ENCODE measurements around the gene MXD4. TPM values are rescaled to one million over a fixed set of nuclear protein-coding genes. Genes with fewer than 3 reads are reported as not detected.

MXD4 gene
- polyA plus RNA-seq, 1 donor (not counting 4 experiments of a cell fraction or from before 2014, with no cell fraction given): 26.0 TPM

GRCh38 chr4:2241410-2242353 lies 20.2 kb downstream of the MXD4 start, which contains the start of the genes HAUS3 and POLN:
Gene HAUS3 (minus strand): TSS chr4:2242121. CDS start chr4:2240946, 1,175 bp downstream.
Gene POLN (minus strand): TSS chr4:2242121. CDS start chr4:2229231, 12,890 bp downstream.
- Histone ChIP-seq H3K4me3 (ENCODE audit: control insufficient read depth in 2 of 3, extremely low read depth in 1 of 3, insufficient read depth in 2 of 3, low read depth in 1 of 3, low read length in 3 of 3) (peak within 1 kb of the TSS; percentile 67 to 84 (median 81)), H3K79me2 (ENCODE audit: control insufficient read depth, insufficient read depth, low read length) (peaks cover 36% of the 10 kb centered on the region), H3K36me3 (ENCODE audit: control insufficient read depth in 2 of 2, extremely low read depth in 1 of 2, insufficient read depth in 2 of 2, low read length in 2 of 2) (no peaks in the 10 kb centered on the region), H3K9me3 (ENCODE audit: control insufficient read depth, low read depth, low read length) (no peaks in the 10 kb centered on the region), H4K20me1 (ENCODE audit: control insufficient read depth, extremely low read depth, insufficient read depth, low read length) (no peaks in the 10 kb centered on the region), H3K4me1 (ENCODE audit: control insufficient read depth, extremely low read depth, insufficient read depth, low read length) (peaks cover 20% of the 10 kb centered on the region), H3K27me3 (ENCODE audit: control insufficient read depth, extremely low read depth, insufficient read depth, low read length) (no peaks in the 10 kb centered on the region), H3K4me2 (ENCODE audit: control insufficient read depth, extremely low read depth, insufficient read depth, low read depth, low read length) (peak within 1 kb of the TSS; percentile 94), H3K9ac (ENCODE audit: control insufficient read depth, extremely low read depth, insufficient read depth, low read length) (peak within 1 kb of the TSS; percentile 70), H3K27ac (ENCODE audit: control insufficient read depth, insufficient read depth, low read length) (peak within 1 kb of the TSS; percentile 24), H2AFZ (ENCODE audit: control insufficient read depth, low read length) (peak within 1 kb of the TSS; percentile 82), H3K9me1 (ENCODE audit: control insufficient read depth, extremely low read depth, insufficient read depth, low read length) (no peaks in the 10 kb centered on the region)
- peak; percentile 86 for DNase-seq (ENCODE audit: low read depth, low spot score)
- peak; percentile 57 for FAIRE-seq
- TF ChIP-seq EZH2 (IDR thresholded peaks at IDR 0.05; ENCODE audit: low read length): no peak
- TF ChIP-seq, protein P1, sequence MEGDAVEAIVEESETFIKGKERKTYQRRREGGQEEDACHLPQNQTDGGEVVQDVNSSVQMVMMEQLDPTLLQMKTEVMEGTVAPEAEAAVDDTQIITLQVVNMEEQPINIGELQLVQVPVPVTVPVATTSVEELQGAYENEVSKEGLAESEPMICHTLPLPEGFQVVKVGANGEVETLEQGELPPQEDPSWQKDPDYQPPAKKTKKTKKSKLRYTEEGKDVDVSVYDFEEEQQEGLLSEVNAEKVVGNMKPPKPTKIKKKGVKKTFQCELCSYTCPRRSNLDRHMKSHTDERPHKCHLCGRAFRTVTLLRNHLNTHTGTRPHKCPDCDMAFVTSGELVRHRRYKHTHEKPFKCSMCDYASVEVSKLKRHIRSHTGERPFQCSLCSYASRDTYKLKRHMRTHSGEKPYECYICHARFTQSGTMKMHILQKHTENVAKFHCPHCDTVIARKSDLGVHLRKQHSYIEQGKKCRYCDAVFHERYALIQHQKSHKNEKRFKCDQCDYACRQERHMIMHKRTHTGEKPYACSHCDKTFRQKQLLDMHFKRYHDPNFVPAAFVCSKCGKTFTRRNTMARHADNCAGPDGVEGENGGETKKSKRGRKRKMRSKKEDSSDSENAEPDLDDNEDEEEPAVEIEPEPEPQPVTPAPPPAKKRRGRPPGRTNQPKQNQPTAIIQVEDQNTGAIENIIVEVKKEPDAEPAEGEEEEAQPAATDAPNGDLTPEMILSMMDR (optimal IDR thresholded peaks at IDR 0.05 in 1 of 3, IDR thresholded peaks at IDR 0.05 in 1 of 3, conservative IDR thresholded peaks at IDR 0.05 in 1 of 3; ENCODE audit: extremely low read depth in 1 of 3, insufficient read depth in 2 of 3, low read length in 3 of 3): peak in 1 of 3 experiments; percentile 11
- dilution Hi-C loops (cut with MboI; ENCODE audit: extremely low pct_ligation_motif_present, low sequenced_read_pairs): no loop called here

DNA sequence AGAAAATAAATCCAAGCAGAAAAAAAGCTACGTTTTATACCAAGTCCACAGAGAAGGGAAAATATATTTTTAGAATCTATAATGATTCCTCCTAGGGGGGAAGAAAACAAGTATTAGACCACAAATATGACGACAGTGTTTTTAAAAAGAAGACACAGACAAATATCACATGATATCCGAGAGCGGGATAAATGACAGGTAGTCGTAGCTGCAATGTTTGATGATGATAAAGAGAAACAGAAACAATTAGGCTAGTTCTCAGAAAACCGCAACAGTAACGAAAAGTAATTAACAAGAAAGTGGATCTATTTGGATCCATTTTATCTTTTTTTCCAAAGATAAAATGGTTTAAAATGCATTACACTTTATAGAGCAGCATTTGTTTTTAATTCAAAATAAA lies 20.9 kb downstream of the MXD4 start:
- H3K36me3 ChIP-seq (ENCODE audit: control insufficient read depth in 2 of 2, extremely low read depth in 1 of 2, insufficient read depth in 2 of 2, low read length in 2 of 2): no peaks in the 10 kb centered on the region

More for the DNA sequence above, 20.9 kb downstream of the MXD4 start:
- Histone ChIP-seq H3K4me3 (ENCODE audit: control insufficient read depth in 2 of 3, extremely low read depth in 1 of 3, insufficient read depth in 2 of 3, low read depth in 1 of 3, low read length in 3 of 3) (peak overlapping the region; percentile 67 to 84 (median 81)), H3K4me2 (ENCODE audit: control insufficient read depth, extremely low read depth, insufficient read depth, low read depth, low read length) (peak overlapping the region; percentile 94), H3K27ac (ENCODE audit: control insufficient read depth, insufficient read depth, low read length) (peak overlapping the region; percentile 24), H3K4me1 (ENCODE audit: control insufficient read depth, extremely low read depth, insufficient read depth, low read length) (peaks cover 20% of the 10 kb centered on the region), H3K27me3 (ENCODE audit: control insufficient read depth, extremely low read depth, insufficient read depth, low read length) (no peaks in the 10 kb centered on the region), H3K9me3 (ENCODE audit: control insufficient read depth, low read depth, low read length) (no peaks in the 10 kb centered on the region), H3K9me1 (ENCODE audit: control insufficient read depth, extremely low read depth, insufficient read depth, low read length) (no peaks in the 10 kb centered on the region), H3K9ac (ENCODE audit: control insufficient read depth, extremely low read depth, insufficient read depth, low read length) (peak overlapping the region; percentile 70), H3K79me2 (ENCODE audit: control insufficient read depth, insufficient read depth, low read length) (peaks cover 36% of the 10 kb centered on the region), H4K20me1 (ENCODE audit: control insufficient read depth, extremely low read depth, insufficient read depth, low read length) (no peaks in the 10 kb centered on the region), H2AFZ (ENCODE audit: control insufficient read depth, low read length) (no peak overlapping the region)
- FAIRE-seq: no peak
- TF ChIP-seq, protein P1 (optimal IDR thresholded peaks at IDR 0.05 in 1 of 3, IDR thresholded peaks at IDR 0.05 in 1 of 3, conservative IDR thresholded peaks at IDR 0.05 in 1 of 3; ENCODE audit: extremely low read depth in 1 of 3, insufficient read depth in 2 of 3, low read length in 3 of 3): no peak
- TF ChIP-seq EZH2 (IDR thresholded peaks at IDR 0.05; ENCODE audit: low read length): no peak
- dilution Hi-C loops (cut with MboI; ENCODE audit: extremely low pct_ligation_motif_present, low sequenced_read_pairs): no loop called here
- no peak for DNase-seq (ENCODE audit: low read depth, low spot score)

Data from keratinocyte (primary cell).